Measurements from ENCODE around the gene TMED9.
"Not testable (repeated sequence)": the region's sequence is repeated elsewhere in the genome, so short reads cannot be mapped to it uniquely, and the experiment has no call there.

The TMED9 gene

GRCh38 chr5:177607452-177608192 is 15.6 kb downstream of the TMED9 start:
- DNase-seq = peak; percentile 98

GRCh38 chr5:177608243-177609075 is 16.5 kb downstream of the TMED9 start:
- no peak for DNase-seq

DNA sequence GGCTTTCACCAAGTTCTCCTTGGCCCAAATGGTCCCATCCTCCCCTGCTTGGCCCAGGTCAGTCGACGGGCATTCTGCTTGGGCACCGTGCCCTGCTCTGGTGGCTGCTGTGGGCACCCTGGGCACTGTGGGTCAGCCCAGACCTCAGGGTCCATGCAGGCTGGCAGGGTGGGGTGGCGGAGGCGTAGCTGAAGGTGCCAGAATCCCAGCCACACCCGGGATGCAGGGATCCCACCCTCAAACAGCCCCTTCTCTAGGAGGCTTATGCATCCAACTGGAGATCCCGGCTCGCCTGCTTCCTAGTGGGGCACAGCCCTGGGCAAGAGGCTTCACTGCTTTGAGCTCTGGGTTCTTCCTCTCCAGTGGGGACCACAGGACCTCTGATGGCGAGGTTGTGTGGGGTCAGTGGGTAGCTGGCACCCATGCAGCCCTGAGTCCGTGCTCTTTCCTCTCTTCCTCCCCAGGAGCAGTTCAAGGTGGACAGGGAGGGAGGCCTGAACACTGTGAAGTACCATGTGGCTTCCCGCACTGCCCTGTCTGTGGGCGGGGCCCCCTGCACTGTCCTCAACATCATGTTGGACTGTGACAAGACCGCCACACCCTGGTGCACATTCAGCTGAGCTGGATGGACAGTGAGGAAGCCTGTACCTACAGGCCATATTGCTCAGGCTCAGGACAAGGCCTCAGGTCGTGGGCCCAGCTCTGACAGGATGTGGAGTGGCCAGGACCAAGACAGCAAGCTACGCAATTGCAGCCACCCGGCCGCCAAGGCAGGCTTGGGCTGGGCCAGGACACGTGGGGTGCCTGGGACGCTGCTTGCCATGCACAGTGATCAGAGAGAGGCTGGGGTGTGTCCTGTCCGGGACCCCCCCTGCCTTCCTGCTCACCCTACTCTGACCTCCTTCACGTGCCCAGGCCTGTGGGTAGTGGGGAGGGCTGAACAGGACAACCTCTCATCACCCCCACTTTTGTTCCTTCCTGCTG is 17.4 kb downstream of the TMED9 start:
- DNase-seq = no peak

- DNase-seq = no peak
Observed at GRCh38 chr5:177610131-177610769, 18.2 kb downstream of the TMED9 start.

- DNase-seq = no peak
Observed at GRCh38 chr5:177610770-177611445, 18.9 kb downstream of the TMED9 start.

GRCh38 chr5:177611446-177612214 is 19.6 kb downstream of the TMED9 start:
- no peak for DNase-seq

- DNase-seq = no peak
Observed at GRCh38 chr5:177612215-177612673, 20.2 kb downstream of the TMED9 start.

DNA sequence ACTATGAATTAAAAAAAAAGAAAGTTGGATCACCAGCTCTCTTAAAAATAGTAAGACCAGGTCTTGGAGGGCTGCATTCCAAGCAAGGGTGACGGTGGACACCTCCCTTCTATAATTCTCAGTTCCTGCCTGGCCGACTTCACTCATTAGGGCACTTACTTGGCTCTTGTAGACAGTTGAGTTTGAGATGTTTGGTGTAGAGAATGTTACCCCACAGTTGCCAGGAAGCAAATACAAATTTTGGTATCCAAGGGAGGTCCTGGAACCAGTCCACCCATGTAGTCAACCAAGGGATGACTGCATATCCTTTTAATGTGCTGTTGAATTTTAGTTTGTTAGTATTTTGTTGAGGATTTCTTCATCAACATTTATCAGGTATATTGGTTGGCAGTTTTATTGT is 28.6 kb downstream of the TMED9 start:
- DNase-seq = no peak

- not testable (repeated sequence) for DNase-seq
Observed at GRCh38 chr5:177624172-177624571, 32.2 kb downstream of the TMED9 start.

DNA sequence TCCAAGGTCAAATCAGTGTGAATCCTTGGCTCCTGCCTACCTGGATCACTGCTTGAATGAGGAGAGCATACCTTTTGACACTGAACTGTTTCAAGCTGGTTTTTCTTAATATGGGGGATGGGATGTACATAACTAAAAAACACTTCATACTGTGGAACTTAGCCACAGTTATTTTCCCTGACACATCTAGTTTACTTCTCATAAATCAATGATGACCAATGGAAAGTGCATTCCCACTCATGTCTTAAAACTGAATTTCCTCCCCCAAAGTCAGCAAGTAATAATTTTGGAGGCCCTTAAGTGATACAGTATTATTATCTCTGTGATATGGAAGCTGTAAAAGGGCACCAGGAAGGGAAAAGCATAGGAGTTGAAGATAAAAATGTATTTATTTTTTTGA is 38.2 kb downstream of the TMED9 start:
- not testable (repeated sequence) for DNase-seq

GRCh38 chr5:177634912-177635311 is 42.9 kb downstream of the TMED9 start:
- not testable (repeated sequence) for DNase-seq

GRCh38 chr5:177645462-177645861 is 53.5 kb downstream of the TMED9 start:
- DNase-seq = not testable (repeated sequence)
